DMS79 treated with DMSO at 0.1 percent for 48 hours (cell line): Measurements from ENCODE around the gene ATRN.
"Not testable (repeated sequence)": the region's sequence is repeated elsewhere in the genome, so short reads cannot be mapped to it uniquely, and the experiment has no call there.

Experiments
- DNase-seq: peaks from one replicate; lab custom pipeline; 2025; lab: John Stamatoyannopoulos, UW

Gene ATRN

DNA sequence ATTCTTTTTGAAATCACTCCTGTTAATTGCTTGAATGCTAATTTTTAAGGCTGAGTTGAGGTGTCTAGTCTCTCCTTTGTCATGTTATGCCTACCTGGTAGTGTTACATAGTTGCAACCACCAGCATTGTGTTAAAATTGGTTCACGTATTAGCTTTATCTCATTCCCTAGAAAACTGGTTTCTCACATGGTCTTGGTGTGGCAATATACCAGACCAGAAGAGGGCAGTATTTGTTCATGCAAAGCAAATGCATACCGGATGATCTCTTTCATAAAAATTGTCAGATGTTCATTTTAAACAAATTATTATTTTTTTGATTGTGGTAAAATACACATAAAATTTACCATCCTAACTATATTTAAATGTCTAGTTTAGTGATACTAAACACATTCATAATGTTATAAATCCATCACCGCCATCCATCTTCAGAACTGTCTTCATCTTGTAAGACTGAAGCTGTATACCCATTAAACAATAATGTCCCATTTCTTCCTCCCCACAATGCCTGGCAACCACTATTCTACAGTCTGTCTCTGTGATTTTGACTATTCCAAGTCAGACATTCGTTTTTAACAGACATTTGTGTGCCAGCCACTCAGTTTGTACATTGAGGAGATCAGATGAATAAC lies 92.8 kb downstream of the ATRN start:
- peak; percentile 63 for DNase-seq

DNA sequence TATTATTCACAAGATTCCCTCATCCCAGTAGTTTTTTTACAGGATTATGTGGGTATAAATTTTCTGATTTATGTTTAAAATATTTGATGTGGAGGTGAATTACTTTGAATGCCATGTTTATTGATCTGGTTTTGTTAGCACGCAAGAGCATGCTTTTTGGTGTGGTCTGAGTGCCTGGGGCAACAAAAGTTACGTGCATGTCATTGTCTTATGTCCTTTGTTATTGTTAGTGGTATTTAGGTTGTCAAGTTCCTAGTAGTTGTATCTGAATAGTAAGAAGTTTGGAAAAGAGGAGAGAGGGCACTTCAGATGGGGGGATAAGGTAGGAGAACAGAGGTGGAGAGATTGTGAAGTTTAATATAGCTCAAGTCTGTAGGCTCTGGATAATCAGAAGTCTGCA lies 95.0 kb downstream of the ATRN start:
- DNase-seq: no peak

DNA sequence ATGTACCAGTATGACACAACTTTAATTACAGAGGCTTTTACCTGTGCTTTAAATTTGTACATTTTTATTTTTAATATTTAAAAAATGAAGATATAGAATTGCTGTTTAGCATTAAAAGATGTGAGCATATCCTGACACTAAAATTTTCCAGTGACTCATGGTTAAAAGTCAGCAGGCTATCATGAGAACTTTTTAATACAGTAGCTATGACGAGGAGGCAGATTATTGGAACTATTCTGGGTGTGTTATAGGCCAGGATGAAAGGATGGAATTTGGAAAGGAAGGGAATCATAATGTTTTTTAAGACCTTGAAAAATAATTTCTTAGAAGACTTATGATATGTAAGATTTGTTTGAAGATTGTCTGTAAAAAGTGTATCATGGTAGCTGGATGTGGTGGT lies 101.3 kb downstream of the ATRN start:
- DNase-seq: no peak

DNA sequence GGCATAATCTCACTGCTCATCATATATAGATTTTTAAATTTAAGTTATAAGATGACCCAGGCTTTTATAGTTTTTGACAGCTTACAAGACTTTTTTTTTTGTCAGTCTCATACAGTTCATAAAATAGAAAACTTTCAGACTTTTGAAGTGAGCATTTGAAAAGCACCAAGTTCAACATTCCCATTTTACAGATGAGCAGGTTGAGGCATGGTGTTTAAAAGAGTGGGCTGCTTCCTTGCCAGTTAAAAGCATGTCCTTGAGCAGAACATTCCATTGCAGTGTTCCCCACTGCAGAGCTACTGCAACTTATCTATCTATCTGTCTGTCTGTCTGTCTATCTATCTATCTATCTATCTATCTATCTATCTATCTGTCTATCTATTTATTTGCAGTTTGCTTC lies 105.5 kb downstream of the ATRN start:
- no peak for DNase-seq

DNA sequence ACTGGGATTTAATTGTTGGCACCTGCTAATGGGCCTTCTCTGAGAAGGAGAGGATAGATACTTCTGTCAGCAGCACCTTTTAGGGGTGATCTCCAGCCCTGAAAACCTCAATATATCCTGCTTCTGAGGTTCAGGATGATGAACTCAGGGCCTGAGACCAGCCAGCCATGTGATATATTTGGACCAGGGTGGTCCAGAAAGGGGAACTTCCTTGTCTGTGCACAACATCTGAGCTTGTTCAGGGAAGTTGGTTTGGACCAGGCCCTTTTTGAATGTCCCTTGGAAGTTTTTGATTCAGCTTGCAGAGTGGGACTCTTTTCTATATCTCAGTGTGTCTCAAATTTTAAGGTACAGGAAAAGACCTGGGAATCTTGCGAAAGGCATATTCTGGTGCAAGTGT lies 106.5 kb downstream of the ATRN start:
- DNase-seq: no peak

DNA sequence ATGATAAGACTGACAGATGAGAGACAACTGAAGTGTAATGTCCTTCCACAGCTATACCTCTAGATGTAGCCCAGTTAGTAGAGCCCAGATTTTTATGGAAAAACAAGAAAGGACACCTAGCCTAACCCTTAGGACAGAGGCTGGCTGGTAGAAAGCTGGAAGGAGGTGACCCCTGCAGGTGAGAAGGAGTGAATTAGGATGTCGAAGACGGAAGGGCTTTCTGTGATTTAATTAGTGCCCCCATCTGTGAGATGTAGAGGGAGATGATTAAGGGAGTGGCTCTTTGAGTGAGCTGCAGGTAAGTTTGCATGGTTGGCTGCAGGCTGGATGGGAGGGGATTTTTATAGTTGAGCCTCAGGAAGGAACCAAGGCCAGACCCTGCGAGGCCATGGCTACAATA lies 109.6 kb downstream of the ATRN start:
- no peak for DNase-seq

DNA sequence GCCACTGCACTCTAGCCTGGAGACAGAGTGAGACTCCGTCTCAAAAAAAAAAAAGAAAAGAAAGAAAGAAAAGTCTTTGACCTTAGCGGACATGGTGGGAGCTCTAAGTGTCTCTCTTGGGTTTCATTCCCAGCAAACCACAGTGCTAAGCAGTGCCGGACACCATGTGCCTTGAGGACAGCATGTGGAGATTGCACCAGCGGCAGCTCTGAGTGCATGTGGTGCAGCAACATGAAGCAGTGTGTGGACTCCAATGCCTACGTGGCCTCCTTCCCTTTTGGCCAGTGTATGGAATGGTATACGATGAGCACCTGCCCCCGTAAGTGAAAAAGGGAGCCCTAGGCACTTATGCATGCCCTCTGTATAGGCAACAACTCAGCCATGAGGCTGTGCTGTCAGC lies 112.9 kb downstream of the ATRN start:
- no peak for DNase-seq

DNA sequence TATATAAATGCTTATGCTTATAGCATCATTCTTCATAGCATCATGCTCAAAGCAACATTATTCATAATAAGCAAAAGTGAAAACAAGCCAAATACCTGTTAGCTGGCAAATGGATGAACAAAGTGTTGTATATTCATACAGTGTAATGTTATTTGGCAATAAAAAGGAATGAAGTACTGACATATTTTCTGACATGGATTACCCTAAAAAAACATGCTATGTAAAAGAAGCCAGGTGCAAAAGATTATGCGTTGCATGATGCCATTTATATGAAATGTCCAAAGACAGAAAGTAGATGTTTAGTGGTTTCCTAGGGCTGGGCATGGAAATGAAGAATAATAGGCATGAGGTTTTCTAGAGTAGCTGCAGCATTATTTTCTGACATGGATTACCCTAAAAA lies 115.3 kb downstream of the ATRN start:
- DNase-seq: no peak

DNA sequence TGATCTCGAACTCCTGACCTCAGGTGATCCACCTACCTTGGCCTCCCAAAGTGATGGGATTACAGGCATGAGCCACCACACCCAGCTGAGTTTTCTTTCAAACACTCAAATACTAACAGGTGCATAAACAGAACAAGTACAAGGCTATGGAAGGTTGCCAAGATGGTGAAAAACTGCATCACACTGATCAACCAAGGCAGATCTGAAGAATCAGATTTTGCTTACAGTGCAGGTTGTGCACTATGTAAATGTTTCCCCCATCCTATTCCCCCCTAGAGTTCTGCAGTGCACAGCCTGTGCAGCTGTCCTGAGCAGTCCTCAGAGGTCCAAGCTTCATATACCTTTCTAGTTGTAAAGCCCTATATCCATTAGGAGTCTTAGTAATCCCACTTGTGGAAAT lies 119.3 kb downstream of the ATRN start:
- DNase-seq: peak; percentile 37

DNA sequence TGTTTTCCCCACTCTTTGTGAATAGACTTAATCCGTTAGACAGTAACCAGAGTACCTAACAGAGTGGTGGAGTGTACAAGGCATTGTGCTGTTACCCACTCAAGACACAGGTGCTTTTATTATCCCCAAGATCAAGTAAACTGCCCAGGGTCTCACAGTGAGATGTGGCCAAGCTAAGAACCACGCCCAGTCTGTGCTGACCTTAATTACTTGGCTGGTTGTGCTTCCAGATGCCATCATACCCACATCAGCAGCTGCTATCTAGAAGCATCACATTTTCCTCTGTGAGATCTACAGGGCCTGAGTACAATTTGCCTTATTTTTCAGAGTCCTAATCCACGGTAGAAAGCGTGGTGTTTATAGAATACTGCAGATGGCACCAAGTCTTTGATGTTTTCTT lies 122.1 kb downstream of the ATRN start:
- DNase-seq: no peak

DNA sequence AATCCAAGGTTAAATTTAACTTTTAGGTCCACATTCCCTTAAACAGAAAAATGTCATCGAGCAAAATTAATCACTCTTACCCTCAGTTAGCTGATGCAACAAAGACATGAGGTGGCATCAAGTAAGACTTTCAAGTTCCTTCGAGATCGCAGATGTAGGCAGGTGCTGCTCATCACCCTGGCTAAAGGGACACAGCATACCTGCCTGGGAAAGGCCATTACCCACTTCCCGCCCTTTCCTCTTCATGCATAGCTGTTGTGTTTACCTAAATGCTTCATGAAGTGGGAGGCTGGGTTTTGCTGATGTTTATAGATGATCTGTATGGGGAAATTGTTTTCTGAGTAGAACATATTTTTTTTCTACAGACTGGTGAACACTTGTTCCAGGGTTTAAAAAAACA lies 124.7 kb downstream of the ATRN start:
- peak; percentile 94 for DNase-seq

DNA sequence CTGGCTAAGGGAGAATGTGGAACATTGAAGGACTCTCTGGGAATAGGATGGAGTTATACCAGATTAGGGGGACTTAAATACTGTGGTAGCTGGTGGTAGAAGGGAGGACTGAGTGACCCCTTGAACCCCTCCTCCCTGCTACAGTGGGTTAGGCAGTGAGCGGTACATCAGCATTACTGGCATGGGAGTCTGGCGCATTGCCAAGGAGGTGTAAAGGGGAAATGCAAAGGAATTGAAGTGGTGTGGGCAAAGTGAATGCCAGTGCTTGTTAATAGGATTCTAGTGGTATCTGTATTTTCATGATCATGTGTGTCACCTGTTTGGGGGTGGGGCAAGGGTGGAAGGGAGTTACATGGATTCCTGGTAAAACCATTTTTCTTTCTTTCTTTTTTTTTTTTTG lies 132.3 kb downstream of the ATRN start:
- peak; percentile 21 for DNase-seq

DNA sequence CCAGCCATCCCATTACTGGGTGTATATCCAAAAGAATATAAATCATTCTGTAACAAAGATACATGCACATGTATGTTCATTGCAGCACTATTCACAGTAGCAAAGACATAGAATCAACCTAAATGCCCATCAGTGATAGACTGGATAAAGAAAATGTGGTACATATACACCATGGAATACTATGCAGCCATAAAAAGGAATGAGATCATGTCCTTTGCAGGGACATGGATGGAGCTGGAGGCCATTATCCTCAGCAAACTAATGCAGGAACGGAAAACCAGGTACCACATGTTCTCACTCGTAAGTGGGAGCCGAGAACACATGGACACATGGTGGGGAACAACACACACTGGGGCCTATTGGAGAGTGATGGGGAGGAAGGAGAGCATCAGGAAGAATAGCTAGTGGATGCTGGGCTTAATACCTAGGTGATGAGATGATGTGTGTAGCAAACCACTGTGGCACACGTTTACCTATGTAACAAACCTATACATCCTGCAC lies 134.6 kb downstream of the ATRN start:
- DNase-seq: not testable (repeated sequence)

DNA sequence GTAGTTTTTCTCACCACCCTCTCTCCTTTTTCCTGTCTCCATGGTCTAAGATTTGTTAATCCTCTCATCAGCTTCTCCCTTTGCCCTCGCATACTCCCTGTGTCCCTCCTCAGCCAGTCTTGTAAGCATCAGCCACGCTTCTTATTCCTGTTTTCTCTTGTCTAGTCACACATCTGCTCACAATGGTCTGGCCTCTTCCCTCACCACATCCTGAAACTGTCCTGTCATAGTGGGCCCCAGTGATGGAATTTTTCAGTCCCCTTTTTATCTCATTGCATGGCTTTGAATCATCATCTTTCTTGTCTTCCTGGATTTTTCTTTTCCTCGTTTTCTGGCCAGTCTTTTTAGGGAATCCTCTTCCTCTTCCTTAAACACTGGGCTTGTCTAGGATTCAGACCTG lies 135.2 kb downstream of the ATRN start:
- DNase-seq: no peak

DNA sequence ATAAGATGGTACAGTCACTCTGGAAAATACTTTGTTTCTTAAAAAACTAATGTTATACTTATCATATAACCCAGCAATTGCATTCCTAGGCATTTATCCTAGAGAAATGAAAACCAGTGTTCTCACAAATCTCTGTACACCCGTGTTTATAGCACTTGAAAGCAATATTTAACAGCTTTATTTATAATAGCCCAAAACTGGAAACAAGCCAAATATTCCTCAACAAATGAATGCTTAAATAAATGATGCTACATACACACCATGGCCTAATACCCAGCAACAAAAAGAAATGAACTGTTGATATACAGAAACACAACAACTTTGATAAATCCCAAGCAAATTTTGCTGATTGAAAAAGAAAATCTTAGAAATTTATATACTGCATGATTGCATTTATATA lies 141.1 kb downstream of the ATRN start:
- DNase-seq: peak; percentile 29

DNA sequence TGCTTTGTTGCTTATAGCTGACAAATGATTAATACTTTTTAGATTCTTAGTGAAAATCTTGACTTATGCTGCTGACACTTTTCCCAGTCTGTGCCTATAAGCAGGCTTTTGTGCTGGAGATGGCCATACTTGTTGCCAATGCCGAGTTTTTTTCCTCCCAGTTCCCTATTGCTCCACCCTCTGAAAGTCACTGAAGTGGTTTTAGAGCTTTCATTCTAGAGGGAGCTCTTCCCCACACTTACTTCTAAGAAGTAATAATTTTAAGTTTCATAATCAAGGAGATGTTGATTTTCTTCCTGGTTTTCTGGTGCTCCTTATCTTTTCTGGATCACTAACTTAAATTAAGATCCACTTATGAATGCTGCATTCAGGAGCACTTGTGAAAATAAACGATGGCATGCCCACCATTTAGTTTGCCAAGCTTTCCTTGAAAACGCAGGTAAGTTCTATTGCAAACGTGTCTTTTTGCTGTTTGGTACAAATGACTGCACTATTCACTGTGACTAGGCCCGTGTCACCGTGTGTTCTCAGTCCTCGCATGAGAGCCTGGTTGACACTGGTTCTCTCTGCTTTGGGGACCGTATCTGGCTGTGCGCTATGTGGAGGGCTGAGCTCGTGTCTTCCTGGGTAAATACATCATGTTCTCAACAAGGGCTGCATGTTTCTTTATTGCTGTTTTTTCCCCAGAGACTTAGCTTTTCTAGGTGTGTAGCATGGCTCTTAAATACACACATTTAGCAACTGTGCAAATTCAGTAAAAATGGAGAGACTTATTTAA lies 142.2 kb downstream of the ATRN start:
- DNase-seq: peak; percentile 85

DNA sequence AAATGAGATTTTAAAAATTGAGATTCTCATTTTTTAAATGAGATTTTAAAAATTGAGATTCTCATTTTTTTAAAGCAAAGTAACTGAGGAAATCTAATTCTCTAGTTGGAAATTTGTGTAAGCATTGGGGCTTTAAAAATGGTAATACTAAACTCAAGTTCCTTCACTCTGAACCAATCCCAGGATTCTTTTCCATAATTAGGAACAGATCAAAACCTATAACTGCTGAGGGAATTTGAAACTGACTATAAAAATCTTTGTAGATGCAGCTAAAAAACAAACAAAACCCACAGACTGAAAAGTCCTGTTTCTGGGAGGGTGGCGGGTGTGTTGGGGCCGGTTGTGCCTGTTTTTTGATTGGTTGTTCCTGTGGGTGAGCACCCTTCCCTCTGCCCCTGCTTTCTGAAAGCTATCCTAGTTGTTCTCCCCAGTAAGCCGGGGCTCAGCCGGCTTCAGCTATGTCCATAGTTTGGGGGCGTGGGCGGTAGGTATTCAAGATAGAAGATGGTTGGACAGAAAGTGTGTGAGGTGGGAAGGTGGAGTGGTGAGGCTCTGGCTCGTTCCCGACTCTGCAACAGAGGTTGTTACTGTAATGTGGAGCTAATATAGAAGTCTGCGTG lies 143.1 kb downstream of the ATRN start:
- peak; percentile 50 for DNase-seq

DNA sequence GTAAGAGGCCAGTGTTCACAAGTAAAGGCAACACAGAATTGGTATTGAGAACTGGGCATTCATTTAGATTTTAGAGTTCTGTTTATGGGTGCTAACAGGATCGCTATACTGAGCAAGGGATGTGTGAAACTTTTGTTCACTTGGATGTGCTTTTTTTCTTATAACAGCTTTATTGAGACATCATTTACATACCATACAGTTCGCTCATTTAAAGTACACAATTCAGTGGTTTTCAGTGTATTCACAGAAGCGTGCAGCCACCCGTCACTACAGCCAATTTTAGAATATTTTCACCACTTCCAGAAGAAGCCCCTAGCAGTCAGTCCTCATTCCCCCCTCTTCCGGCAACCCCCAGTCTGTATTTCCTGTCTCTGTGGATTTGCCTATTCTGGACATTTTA lies 143.6 kb downstream of the ATRN start:
- DNase-seq: peak; percentile 29

DNA sequence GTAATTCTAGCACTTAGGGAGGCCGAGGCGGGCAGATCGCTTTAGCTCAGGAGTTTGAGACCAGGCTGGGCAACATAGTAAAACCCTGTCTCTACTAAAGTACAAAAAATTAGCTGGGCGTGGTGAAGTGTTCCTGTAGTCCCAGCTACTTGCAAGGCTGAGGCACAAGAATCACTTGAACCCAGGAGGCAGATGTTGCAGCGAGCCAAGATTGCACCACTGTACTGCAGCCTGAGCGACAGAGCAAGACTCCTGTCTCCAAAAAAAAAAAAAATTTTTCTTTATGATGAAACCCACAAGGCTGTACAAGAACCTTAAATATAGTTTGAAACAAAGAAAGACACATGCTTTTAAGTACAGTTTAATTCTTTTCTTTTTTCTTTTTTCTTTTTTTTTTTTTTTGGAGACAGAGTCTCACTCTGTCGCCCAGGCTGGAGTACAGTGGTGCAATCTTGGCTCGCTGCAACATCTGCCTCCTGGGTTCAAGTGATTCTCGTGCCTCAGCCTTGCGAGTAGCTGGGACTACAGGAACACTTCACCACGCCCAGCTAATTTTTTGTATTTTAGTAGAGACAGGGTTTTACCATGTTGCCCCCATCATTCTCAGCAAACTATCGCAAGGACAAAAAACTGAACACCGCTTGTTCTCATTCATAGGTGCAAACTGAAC lies 144.5 kb downstream of the ATRN start:
- DNase-seq: peak; percentile 74

DNA sequence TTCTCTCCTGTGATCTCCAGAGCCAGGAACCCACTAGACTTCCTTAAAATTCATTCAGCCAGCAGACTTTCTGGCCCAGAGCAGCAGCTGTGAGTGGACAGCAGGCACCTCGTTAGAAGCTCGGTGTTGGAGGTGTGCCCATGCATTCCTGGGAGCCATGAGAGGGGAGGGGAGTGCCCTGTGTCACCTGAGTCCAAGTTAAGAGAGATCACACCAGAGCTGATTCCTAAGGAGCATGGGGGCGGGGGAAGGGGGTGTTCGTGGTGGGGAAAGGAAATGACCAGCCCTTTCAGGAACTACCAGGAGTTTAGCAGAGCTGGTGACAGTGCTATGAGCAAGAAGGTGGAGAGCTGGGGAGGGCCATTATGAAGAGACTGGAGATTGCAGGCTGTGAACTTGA lies 145.4 kb downstream of the ATRN start:
- peak; percentile 76 for DNase-seq

DNA sequence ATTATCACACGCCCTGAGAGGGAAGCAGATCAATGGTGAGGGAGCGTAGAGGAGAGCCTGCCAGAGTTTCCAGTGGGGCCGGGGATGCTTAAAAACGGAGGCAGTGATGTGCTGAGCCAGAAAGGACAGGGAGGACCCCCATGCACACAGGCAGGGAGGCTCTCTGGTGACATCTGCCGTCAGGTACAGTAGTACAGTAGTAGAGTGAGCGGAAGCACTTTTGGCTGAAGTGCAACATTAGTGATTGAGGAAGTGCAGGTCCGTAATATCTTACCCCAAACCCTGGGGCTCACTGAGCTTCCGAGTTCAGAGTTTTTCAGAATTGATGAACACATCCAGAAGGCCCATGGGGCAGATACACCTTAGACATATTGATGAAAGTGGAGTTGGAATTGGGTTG lies 150.3 kb downstream of the ATRN start:
- DNase-seq: no peak

DNA sequence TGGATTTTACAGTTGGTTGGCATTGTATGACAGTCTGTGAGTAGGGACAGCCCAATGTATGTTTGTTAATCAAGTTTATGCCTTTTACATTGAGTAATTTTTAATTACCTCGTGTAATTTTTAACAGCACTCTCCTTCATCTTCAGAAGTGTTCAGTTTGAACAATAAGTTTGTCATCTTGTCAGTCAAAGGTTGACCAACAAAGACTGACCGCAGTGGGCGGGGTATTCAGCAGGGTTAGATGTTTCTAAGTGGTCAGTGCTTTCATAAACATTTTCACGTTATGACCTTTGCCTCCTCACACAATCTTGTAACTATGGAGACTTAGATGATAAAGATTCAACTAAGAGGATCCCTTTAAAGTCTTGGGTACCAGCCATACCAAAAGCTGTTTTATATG lies 151.6 kb downstream of the ATRN start:
- DNase-seq: no peak

DNA sequence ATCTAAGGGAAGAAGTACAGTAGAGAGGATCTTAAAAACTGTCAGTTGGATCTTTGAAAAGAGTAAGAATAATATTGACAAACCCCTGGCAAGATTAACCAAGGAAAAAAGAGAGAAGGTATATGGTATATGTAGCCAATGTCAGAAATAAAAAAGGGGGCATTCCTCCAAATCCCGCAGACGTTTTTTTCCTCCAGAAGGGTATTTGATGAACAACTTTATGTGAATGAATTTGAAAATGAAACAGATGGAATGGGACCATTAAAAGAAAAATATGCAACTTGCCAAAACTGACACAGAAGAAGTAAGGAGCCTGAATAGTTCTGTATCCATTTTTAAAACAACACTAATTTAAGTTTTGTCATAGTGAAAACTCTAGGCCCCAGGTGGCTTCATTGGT lies 156.7 kb downstream of the ATRN start:
- no peak for DNase-seq
